Measurements from ENCODE around the gene ACTN1.

GRCh38 chr14:69012256-69012953, 33.3 kb upstream of the ACTN1 start:
- TF ChIP-seq SP1 (IDR thresholded peaks at IDR 0.05) (no peak), L3MBTL2 (conservative IDR thresholded peaks at IDR 0.05) (no peak), NFRKB (IDR thresholded peaks at IDR 0.05) (no peak), BHLHE40 (IDR thresholded peaks at IDR 0.05; ENCODE audit: borderline replicate concordance) (no peak), HDGF (IDR thresholded peaks at IDR 0.05; ENCODE audit: borderline replicate concordance) (no peak), FOXK2 (IDR thresholded peaks at IDR 0.05) (no peak), PKNOX1 (IDR thresholded peaks at IDR 0.05) (no peak), FOXM1 (IDR thresholded peaks at IDR 0.05; ENCODE audit: borderline replicate concordance) (no peak), ELF4 (IDR thresholded peaks at IDR 0.05) (no peak), ZNF384 (IDR thresholded peaks at IDR 0.05) (no peak), ARNT (IDR thresholded peaks at IDR 0.05) (no peak), FOXA1 (IDR thresholded peaks at IDR 0.05) (no peak)
